HG03045 (cell line): Measurements from ENCODE around the gene SCG3.

ENCODE experiments used
- ATAC-seq: cut with Tn5 transposase; IDR thresholded peaks from one replicate; pipeline ENCODE4 v1.9.1; 2021; ENCODE audit warnings: mild to moderate bottlenecking, moderate library complexity; ENCODE audit not compliant: unreplicated experiment

Gene SCG3

DNA sequence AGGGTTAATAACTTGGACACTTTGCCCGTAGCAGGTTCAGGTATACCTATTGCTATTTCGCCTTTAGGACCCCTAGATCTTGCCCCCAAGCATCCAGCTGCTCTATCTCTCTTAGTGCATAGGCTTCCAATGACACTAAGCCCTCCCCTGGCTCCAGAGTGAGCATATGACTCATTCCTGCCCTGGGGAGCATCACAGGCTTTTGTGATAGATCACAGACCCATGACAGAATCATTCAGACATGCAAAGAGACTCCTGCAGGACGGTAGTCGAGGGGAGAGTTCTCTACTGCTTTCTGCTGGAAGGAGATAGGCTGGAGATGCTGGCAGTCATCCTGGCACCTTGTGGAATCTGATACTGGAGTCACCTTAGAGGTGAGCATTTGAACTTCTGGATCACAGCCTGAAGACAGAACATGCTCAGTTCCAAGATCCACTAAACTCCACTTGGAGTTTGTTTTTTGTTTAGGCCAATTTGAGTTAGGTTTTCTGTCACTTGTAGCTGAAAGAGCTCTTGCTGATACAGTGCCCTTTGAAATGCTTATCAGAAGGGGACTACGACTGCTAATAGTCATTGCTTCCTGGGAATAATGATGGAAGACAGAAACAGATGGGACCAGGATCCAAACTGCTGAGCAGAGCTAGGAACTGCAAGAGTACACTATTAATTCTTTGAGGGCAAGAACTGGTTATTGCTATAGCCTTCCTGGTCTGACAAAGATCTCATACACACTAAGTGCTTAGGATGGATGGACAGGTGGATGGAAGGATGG, 45.2 kb downstream of the SCG3 start:
- ATAC-seq: peak; percentile 67

DNA sequence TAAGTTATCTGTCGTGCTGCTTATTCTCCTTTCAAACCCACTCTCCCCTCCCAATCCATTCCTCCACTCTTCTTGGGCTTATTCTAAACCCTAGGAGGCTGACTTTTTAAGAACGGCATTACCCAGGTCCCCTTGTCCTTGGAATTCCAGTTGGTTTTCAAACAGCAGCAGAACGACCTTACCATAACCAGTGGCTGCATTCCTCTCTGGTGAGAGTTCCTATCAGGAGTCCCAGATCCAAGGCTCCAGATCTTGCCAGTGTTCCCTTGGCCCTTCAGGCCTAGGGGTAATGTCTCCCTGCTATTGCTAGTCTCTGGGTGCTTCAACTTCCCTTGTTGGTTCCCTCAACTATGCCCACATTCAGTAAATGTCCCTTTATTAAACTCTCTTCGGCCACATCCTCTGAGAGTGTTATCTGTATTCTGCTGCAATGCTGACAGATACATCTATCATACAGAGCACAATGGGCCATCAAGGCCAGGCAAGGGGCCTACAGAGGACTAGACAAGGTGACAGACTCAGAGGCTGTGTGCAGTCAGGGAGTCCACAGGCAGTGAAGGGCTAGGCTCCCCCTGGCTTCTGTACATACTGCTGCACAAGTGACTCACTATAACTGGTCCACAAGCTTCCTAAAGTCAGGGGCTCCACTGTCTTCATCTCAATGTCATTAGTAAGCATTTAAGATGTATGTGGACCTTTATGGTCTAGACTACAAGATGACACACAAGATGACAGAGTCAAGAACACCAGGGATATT, 46.0 kb downstream of the SCG3 start:
- ATAC-seq: no peak

- peak; percentile 63 for ATAC-seq
Observed at GRCh38 chr15:51731549-51732267, 50.4 kb downstream of the SCG3 start.

DNA sequence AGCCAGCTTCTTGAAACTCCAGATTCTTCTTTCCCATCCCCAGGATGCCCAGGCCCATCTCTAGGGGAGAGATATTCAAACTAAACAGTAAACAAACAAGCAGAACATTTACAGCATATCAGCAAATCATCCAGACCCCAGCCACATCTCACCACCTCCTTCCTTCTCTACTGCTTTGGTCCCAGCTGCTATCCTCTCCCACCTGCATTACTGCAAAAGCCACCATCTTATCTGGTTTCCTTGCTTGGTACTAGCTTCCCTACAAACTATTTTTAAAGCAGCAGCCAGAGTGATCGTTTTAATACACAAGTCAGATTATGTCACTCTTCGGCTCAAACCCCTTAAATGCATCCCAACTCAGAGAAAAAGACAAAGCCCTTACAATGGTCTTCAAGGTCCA, 51.3 kb downstream of the SCG3 start:
- no peak for ATAC-seq

- ATAC-seq: no peak
Observed at GRCh38 chr15:51735228-51736010, 54.1 kb downstream of the SCG3 start.

DNA sequence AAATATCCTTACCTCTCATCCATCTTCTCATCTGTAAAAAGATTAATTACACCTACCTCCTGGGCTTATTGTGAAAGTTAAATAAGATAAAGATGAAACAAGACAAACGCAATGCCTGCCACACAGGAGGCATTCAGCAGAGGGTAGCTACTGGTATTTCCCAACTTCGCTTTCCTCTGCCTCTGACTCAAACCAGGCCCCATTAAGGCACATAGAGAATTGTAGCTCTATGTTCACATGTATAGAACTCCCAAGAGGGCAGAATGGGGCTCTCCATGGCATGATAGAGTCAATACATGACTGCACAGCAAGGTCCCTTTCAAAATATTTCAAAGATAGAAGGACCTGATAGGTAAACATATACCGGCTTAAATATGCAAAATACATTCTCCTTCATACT, 54.8 kb downstream of the SCG3 start:
- ATAC-seq: no peak

DNA sequence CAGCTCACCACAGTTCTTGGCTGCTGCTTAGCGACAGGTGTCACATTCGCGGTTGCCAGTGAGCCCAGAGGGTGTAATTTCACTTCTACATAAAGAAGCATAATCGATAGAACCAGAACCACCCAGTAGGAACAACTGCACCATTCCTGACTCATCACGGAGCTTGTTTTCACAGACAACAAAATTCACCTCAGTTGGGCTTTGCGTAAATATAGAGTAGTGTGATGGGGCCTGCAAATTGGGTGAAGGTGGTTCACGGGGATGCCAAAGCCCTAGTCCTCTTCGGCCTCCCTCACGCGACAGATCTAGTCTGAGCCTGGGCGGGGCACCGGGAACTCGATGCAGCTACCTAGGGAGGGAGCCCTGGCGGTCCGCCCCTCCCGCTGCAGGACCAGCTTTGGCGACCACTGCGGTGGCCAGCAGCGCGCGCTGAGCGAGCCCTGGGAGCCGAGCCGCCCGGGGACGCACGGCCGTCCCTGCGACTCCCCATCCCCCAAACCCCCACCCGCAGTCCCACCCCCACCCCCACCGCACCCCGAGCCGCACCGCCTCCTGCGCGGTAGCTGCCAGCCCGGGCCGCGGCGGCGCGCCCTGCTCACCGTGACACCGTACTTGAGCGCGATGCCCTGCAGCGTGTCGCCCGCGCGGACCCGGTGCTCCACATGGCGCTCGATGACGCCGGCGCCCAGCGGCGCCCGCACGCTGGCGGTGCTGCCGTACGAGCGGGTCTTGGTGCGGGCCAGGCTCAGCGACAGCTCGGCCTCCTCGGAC, 55.6 kb downstream of the SCG3 start:
- ATAC-seq: peak; percentile 30

DNA sequence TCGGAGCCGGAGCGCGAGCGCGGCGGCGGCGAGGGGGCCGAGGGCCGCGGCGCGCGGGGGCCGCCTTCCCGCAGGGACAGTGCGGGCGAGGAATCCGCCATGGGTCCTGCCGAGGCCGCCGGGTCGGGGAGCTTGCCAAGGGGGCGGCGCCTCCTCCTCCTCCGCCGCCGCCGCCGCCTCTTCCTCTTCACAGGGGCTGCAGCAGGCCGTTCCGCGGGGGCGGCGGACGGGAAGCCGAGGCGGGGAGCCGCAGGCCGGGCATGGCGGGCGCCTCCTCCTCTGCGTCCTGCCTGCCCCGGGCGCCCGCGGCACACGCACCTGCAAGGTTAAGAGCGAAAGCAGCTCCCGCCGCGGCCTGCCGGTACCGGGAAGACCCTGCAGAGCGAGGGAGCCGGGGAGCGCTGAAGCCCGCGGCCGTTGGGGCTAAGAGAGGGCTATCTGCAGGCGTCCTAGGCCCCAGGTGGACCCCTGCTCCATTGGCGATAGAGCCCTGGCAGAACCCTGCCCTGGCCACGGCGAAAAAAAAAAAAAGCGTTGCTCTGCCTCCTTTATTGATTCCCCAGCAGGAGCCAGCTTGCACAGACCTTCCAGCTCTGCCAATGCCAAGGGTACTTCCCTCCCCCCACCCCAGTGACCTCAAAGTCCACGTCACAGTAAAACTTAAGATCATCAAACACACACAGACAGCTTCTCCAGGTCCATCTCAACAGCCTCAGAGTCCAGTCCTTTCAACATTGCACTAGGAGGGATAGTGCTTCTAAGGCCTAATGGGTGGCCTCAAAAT, 56.4 kb downstream of the SCG3 start, which contains the start of gene LYSMD2:
Gene LYSMD2 (minus strand): TSS at position 134 of the 784 bp plus-strand sequence. CDS start 33 bp downstream, at position 101.
- ATAC-seq: peak; percentile 54

DNA sequence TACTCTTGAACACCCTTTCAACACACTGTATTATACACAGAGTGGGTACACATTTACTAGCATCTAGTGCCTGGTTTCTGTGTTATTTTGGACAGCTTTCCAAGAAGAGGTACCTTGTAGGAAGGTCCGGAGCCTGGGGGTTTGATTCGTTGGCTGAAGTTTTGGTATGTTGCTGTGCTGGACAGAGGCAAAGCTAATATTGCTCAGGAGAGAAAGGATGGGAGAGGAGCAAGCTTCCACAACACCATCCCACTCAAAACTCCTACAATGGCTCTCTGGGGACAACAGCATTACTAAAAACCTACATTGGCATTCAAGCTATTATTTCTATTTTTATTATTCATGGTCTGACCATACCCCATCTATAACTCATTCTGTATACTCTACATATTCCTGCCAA, 57.2 kb downstream of the SCG3 start:
- ATAC-seq: no peak

- no peak for ATAC-seq
Observed at GRCh38 chr15:51739061-51739712, 57.9 kb downstream of the SCG3 start.

- ATAC-seq: no peak
Observed at GRCh38 chr15:51749307-51749706, 68.0 kb downstream of the SCG3 start.

DNA sequence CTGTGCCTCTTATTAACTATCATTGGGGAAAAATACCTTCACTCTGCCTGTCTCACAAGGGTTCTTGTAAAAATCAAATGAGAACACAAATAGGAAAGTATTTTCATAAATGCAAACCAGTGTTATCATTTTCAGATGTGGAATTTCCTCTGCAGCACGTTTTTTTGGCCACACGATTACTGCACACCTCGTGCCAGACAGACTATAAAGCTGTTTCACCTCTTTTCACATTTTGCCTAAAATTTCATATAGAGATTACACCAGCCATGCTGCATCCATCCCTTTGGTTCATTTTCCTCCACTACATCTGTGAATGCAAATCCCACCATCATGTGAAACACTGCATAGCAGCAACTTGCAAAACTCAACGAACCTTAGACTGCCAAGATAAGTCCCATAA, 68.9 kb downstream of the SCG3 start:
- no peak for ATAC-seq

DNA sequence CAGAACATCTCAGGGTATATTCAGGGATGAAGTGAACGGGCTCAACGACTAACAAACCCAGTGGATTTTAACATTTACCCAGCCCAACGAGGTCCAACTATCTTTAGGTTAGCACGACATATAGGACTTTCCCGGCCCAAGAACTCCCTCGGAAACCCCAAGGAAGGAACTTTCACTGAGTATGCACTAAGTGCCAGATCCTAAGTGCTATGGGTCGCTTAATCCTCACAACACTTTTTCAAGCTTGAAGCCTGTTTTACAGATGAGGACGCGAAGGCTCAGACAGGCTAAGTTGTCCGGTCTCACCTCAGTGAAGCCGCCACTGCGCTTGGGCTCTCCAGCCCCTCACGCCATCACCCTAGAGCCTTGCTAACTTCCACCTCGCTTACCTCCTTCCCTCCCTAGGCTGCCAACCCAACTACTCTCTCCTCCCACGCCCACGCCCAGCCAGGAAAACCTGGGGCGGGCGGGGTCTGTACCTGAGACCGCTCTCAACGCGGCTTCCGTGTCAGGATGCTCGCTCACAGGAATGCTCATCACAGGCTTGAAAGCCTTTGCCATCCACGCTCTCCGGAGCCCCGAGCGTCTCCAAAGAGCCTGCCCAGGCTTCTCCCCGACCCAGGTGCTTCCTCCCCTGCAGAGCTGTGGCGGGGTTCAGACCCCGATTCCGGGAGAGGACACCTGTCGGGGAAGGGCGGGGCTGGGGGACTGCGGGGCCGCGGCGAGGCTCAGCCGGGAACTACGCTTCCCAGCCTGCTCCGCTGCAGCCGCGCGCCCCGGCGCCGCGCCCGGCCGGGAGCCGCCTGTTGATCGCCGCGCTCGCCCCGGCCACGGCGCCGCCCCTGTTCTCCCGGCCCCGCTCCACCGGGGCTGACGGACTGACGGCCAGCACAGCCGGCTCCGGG, 69.7 kb downstream of the SCG3 start, which contains the start of gene TMOD2:
Gene TMOD2 (plus strand): TSS at position 806 of the 905 bp plus-strand sequence. CDS start 14,845 bp downstream, outside the sequence.
- peak; percentile 79 for ATAC-seq

DNA sequence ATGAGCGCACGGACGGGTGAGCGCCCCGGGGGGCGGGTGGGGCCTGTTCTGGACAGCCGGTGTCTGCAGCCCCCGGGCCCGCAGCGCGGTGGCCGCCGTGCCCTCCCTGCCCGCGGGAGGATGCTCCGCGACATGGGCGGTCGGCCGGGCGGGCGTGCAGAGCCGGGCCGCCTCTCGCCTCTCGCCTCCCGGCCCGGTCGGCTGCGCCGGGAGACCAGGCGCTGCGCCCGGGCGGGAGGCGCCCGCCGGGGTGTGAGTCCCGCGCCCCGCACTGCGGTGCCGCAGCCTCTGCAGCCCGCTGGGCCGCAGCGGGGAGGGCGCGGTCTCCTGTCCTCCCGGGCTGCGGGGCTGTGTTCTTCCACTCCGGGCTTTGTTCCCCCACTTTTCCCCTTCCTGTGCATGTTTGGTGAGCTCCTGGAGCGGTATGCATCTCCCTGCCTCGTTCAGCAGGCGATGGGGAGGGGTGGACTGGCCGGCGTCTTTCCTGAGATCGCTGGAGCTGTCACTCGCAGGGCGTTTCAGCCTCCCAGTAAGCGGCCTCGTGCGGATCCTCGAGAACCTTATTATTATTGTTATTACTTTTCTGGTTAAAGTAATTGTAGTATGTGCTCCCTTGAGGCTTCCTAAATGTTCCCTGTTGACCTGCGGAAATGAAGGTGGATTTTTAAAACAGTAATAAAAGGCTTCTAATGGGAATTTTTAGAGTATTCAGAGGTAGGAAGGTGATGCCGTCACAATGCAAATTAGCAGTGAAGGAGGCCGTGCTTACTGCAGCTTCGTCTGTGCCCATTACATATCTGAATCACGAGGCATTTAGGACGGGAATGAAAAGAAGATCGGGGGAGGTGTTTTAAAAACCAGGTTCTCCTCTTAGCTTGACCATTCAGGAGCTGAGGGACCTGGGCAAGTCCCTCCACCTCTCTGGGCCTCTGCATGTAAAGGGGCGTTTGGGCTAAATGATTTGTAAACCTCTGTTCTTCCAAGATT, 70.7 kb downstream of the SCG3 start:
- peak; percentile 38 for ATAC-seq

- ATAC-seq: no peak
Observed at GRCh38 chr15:51752888-51753287, 71.6 kb downstream of the SCG3 start.

DNA sequence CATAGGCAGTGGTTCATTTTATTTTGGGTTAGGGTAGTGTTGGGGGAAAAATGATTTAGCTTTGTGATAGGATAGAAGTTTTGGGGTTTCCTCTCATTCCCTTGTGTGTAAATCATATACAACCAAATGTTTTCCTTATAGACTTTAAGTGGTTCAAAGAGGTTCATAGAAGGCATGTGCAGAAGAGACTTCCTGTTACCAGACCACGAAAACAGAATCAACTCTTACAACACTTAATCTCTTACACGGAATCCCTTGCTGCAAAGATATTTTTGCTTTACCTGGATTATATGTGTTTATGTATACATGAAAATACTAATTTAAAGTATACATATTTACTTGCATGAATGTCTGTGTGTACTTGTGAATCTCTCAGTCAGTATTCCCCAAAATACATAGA, 73.0 kb downstream of the SCG3 start:
- no peak for ATAC-seq
